Midbrain (tissue), 1 donor: ENCODE measurements around the gene PADI2.

ENCODE experiments used
- DNase-seq: peaks from one replicate; lab custom pipeline; 2025; lab: John Stamatoyannopoulos, UW

The PADI2 gene

GRCh38 chr1:17020502-17020901 lies 98.7 kb downstream of the PADI2 start:
- no peak for DNase-seq

- DNase-seq = no peak
Measured at GRCh38 chr1:17018849-17019248, 100.4 kb downstream of the PADI2 start.

DNA sequence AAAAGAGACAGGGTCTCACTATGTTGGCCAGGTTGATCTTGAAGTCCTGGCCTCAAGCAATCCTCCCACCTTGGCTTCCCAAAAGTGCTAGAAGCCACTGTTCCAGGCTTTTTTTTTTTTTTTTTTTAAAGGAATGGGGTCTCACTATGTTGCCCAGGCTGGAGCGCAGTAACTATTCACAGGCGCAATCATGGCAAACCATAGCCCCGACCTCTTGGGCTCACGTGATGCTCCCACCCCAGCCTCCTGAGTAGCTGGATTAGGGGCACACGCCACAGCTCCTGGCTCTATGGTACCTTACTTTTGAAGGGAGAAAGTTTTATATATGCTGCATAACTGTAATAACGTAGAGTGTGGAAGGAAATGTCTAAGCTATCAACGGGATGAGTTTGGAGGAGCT lies 101.8 kb downstream of the PADI2 start:
- DNase-seq = no peak
